ENCODE results near the gene RAPGEFL1.
A peak's percentile ranks its signal among the peaks of the same experiment; 100 is the strongest.
"Not testable (repeated sequence)": the region's sequence is repeated elsewhere in the genome, so short reads cannot be mapped to it uniquely, and the experiment has no call there.

Gene RAPGEFL1

DNA sequence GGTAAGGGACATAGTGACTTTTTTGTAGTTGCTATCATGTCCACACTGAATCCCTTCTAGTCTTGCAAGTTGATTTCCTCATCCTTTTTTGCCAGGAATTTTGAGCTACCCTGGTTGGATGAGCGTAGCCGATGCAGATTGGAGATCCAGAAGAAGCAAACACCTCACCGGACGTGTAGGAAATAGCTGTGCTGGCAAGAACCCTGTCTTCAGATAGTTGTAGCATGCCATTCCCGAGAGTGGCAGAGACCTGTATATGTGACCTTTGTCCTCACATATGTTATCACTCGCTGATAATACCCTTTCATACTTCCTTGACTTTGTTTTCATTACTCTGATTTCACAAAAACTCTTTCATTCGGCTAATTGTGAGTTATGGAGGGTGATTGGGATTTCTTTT lies 43.1 kb upstream of the RAPGEFL1 start:
- Histone ChIP-seq H3K27me3 (ENCODE audit: insufficient read depth, poor library complexity, severe bottlenecking) (no peaks in the 10 kb centered on the region), H3K4me3 (replicated peaks; ENCODE audit: insufficient read depth, low read length) (no peak overlapping the region), H3K27ac (replicated peaks) (no peak overlapping the region)
- no peak for DNase-seq (ENCODE audit: low read depth in 1 of 2, low spot score in 1 of 2)
- TF ChIP-seq, protein P1, sequence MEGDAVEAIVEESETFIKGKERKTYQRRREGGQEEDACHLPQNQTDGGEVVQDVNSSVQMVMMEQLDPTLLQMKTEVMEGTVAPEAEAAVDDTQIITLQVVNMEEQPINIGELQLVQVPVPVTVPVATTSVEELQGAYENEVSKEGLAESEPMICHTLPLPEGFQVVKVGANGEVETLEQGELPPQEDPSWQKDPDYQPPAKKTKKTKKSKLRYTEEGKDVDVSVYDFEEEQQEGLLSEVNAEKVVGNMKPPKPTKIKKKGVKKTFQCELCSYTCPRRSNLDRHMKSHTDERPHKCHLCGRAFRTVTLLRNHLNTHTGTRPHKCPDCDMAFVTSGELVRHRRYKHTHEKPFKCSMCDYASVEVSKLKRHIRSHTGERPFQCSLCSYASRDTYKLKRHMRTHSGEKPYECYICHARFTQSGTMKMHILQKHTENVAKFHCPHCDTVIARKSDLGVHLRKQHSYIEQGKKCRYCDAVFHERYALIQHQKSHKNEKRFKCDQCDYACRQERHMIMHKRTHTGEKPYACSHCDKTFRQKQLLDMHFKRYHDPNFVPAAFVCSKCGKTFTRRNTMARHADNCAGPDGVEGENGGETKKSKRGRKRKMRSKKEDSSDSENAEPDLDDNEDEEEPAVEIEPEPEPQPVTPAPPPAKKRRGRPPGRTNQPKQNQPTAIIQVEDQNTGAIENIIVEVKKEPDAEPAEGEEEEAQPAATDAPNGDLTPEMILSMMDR (IDR thresholded peaks at IDR 0.05; ENCODE audit: insufficient read depth, low read length) = no peak

DNA sequence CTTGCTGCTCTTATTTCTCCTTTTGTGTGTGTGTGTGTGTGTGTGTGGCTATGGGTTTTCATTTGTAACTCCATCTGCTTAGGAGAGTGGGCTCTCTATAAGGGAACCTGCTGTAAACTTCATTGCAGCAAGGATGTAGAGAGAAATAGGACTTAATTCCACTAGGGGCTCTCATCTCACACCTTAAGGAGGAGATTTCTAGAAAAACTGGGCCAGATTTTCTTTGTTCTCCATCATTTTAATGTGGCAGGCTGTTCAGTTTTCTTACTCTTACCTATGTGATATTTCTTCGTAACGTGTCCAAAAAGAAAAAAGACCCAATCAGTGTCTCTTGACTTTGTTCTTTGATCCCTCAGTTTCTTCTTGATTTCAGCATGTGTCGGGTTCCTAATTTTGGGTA lies 41.5 kb upstream of the RAPGEFL1 start:
- Histone ChIP-seq H3K27me3 (ENCODE audit: insufficient read depth, poor library complexity, severe bottlenecking) (no peaks in the 10 kb centered on the region), H3K4me3 (replicated peaks; ENCODE audit: insufficient read depth, low read length) (no peak overlapping the region), H3K27ac (replicated peaks) (no peak overlapping the region)
- no peak for DNase-seq (ENCODE audit: low read depth in 1 of 2, low spot score in 1 of 2)
- TF ChIP-seq SPI1 (IDR thresholded peaks at IDR 0.05; ENCODE audit: borderline replicate concordance, low read depth) = no peak
- TF ChIP-seq, protein P1 (IDR thresholded peaks at IDR 0.05; ENCODE audit: insufficient read depth, low read length) = no peak
- no peak for TF ChIP-seq GABPA (IDR thresholded peaks at IDR 0.05; ENCODE audit: low read depth)
- no peak for TF ChIP-seq POLR2AphosphoS5 (IDR thresholded peaks at IDR 0.05; ENCODE audit: low read depth)
- TF ChIP-seq, protein P2, sequence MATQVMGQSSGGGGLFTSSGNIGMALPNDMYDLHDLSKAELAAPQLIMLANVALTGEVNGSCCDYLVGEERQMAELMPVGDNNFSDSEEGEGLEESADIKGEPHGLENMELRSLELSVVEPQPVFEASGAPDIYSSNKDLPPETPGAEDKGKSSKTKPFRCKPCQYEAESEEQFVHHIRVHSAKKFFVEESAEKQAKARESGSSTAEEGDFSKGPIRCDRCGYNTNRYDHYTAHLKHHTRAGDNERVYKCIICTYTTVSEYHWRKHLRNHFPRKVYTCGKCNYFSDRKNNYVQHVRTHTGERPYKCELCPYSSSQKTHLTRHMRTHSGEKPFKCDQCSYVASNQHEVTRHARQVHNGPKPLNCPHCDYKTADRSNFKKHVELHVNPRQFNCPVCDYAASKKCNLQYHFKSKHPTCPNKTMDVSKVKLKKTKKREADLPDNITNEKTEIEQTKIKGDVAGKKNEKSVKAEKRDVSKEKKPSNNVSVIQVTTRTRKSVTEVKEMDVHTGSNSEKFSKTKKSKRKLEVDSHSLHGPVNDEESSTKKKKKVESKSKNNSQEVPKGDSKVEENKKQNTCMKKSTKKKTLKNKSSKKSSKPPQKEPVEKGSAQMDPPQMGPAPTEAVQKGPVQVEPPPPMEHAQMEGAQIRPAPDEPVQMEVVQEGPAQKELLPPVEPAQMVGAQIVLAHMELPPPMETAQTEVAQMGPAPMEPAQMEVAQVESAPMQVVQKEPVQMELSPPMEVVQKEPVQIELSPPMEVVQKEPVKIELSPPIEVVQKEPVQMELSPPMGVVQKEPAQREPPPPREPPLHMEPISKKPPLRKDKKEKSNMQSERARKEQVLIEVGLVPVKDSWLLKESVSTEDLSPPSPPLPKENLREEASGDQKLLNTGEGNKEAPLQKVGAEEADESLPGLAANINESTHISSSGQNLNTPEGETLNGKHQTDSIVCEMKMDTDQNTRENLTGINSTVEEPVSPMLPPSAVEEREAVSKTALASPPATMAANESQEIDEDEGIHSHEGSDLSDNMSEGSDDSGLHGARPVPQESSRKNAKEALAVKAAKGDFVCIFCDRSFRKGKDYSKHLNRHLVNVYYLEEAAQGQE (IDR thresholded peaks at IDR 0.05; ENCODE audit: insufficient replicate concordance, low read depth) = no peak

DNA sequence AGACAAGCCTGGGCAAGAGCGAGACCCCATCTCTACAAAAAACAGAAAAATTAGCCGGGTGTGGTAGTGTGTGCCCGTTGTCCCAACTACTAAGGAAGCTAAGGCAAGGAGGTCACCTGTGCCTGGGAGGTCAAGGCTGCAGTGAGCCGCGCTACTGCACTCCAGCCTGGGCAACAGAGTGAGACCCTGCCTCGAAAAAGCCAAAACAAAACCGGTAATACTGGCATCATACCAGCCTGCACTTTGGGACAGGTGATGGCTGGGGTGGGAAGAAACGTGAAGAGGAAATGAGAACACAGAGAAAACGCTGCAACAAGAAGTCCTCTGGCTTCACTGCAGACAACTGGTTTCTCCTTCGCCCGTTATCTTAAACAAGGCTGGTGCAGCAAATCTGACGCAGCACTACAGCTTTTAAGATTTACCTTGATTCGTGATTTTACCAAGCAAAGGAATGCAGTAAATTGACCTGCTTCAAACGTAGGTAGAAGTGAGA lies 37.7 kb upstream of the RAPGEFL1 start:
- H3K27me3 ChIP-seq (ENCODE audit: insufficient read depth, poor library complexity, severe bottlenecking) = no peaks in the 10 kb centered on the region
- peak overlapping the region; percentile 99 for H3K27ac ChIP-seq (replicated peaks)
- peak overlapping the region; percentile 79 for H3K4me3 ChIP-seq (replicated peaks; ENCODE audit: insufficient read depth, low read length)
- DNase-seq (ENCODE audit: low read depth in 1 of 2, low spot score in 1 of 2) = no peak
- no peak for TF ChIP-seq SPI1 (IDR thresholded peaks at IDR 0.05; ENCODE audit: borderline replicate concordance, low read depth)
- no peak for TF ChIP-seq POLR2AphosphoS5 (IDR thresholded peaks at IDR 0.05; ENCODE audit: low read depth)
- TF ChIP-seq, protein P2 (IDR thresholded peaks at IDR 0.05; ENCODE audit: insufficient replicate concordance, low read depth) = no peak

DNA sequence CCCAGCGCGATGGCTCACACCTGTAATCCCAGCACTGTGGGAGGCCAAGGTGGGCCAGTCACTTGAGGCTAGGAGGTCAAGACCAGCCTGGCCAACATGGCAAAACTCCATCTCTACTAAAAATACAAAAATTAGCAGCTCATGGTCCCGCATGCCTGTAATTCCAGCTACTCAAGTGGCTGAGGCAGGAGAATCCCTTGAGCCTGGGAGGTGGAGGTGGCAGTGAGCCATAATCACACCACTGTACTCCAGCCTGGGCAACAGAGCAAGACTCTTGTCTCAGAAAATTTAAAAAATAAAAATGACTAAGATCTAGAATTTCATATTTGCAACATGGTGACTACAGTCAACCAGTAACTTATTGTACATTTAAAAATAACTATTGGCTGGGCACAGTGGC lies 34.1 kb upstream of the RAPGEFL1 start:
- H3K27me3 ChIP-seq (ENCODE audit: insufficient read depth, poor library complexity, severe bottlenecking); H3K27ac ChIP-seq (replicated peaks); DNase-seq (ENCODE audit: low read depth in 1 of 2, low spot score in 1 of 2); H3K4me3 ChIP-seq (replicated peaks; ENCODE audit: insufficient read depth, low read length): not testable (repeated sequence)

DNA sequence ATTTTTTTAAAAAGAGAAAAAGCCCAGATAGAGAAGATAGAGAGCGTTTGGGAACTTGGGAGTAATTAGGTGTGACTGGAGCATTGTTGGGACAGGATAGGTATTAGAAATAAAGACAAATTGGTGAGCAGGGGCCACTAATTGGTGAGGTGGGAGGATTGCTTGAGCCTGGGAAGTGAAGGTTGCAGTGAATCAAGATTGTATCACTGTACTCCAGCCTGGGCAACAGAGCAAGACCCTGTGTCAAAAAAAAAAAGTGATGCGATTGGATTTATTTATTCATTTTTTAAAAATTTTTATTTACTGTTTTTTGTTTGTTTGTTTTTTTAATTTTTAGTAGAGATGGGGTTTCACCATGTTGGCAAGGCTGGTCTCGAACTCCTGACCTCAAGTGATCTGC lies 31.8 kb upstream of the RAPGEFL1 start:
- no peak overlapping the region for H3K4me3 ChIP-seq (replicated peaks; ENCODE audit: insufficient read depth, low read length)
- TF ChIP-seq, protein P1 (IDR thresholded peaks at IDR 0.05; ENCODE audit: insufficient read depth, low read length) = no peak
- TF ChIP-seq SPI1 (IDR thresholded peaks at IDR 0.05; ENCODE audit: borderline replicate concordance, low read depth) = no peak
- no peak for TF ChIP-seq GABPA (IDR thresholded peaks at IDR 0.05; ENCODE audit: low read depth)
- TF ChIP-seq, protein P2 (IDR thresholded peaks at IDR 0.05; ENCODE audit: insufficient replicate concordance, low read depth) = no peak
- no peak overlapping the region for H3K27ac ChIP-seq (replicated peaks)
- DNase-seq (ENCODE audit: low read depth in 1 of 2, low spot score in 1 of 2) = no peak
- H3K27me3 ChIP-seq (ENCODE audit: insufficient read depth, poor library complexity, severe bottlenecking) = no peaks in the 10 kb centered on the region

Data from HL-60 (cell line).